ENCODE results near the gene TBX5.
"Not testable (repeated sequence)": the region's sequence is repeated elsewhere in the genome, so short reads cannot be mapped to it uniquely, and the experiment has no call there.

Gene TBX5

GRCh38 chr12:114368685-114369452 is 37.1 kb downstream of the TBX5 start:
- Mint-ChIP-seq H3K36me3 (ENCODE audit: low read depth) (no peaks in the 10 kb centered on the region), H3K4me3 (no peak overlapping the region), H3K27me3 (ENCODE audit: low read depth, poor library complexity) (peaks cover 85% of the 10 kb centered on the region), H3K4me1 (no peaks in the 10 kb centered on the region), H3K27ac (no peak overlapping the region), H3K9me3 (no peaks in the 10 kb centered on the region)
- no peak for TF ChIP-seq CTCF (IDR thresholded peaks at IDR 0.05)
- DNase-seq = no peak

GRCh38 chr12:114361992-114362391 is 44.0 kb downstream of the TBX5 start:
- TF ChIP-seq CTCF (IDR thresholded peaks at IDR 0.05) = no peak
- H3K36me3 Mint-ChIP-seq (ENCODE audit: low read depth) = no peaks in the 10 kb centered on the region

GRCh38 chr12:114361545-114361944 is 44.4 kb downstream of the TBX5 start:
- Mint-ChIP-seq H3K27ac (no peak overlapping the region), H3K4me1 (no peaks in the 10 kb centered on the region), H3K9me3 (no peaks in the 10 kb centered on the region), H3K4me3 (no peak overlapping the region), H3K27me3 (ENCODE audit: low read depth, poor library complexity) (peaks cover 78% of the 10 kb centered on the region), H3K36me3 (ENCODE audit: low read depth) (no peaks in the 10 kb centered on the region)
- no peak for TF ChIP-seq CTCF (IDR thresholded peaks at IDR 0.05)
- no peak for DNase-seq

More at GRCh38 chr12:114361992-114362391, 44.0 kb downstream of the TBX5 start:
- no peak overlapping the region for H3K27ac Mint-ChIP-seq
- H3K27me3 Mint-ChIP-seq (ENCODE audit: low read depth, poor library complexity) = peaks cover 76% of the 10 kb centered on the region
- no peaks in the 10 kb centered on the region for H3K9me3 Mint-ChIP-seq
- H3K4me3 Mint-ChIP-seq = no peak overlapping the region
- H3K4me1 Mint-ChIP-seq = no peaks in the 10 kb centered on the region
- no peak for DNase-seq

GRCh38 chr12:114360485-114360884 is 45.5 kb downstream of the TBX5 start:
- Mint-ChIP-seq H3K27ac (no peak overlapping the region), H3K4me1 (no peaks in the 10 kb centered on the region), H3K27me3 (ENCODE audit: low read depth, poor library complexity) (peaks cover 79% of the 10 kb centered on the region), H3K36me3 (ENCODE audit: low read depth) (no peaks in the 10 kb centered on the region), H3K4me3 (no peak overlapping the region), H3K9me3 (no peaks in the 10 kb centered on the region)
- no peak for DNase-seq
- no peak for TF ChIP-seq CTCF (IDR thresholded peaks at IDR 0.05)

- peak; percentile 16 for DNase-seq
- Mint-ChIP-seq H3K9me3 (no peaks in the 10 kb centered on the region), H3K36me3 (ENCODE audit: low read depth) (no peaks in the 10 kb centered on the region), H3K4me3 (no peak overlapping the region), H3K4me1 (no peaks in the 10 kb centered on the region), H3K27me3 (ENCODE audit: low read depth, poor library complexity) (peaks cover 81% of the 10 kb centered on the region), H3K27ac (no peak overlapping the region)
- TF ChIP-seq CTCF (IDR thresholded peaks at IDR 0.05) = no peak
Observed at GRCh38 chr12:114355389-114356088, 50.4 kb downstream of the TBX5 start.

GRCh38 chr12:114349239-114349638 is 56.7 kb downstream of the TBX5 start:
- H3K27ac Mint-ChIP-seq; H3K36me3 Mint-ChIP-seq (ENCODE audit: low read depth); H3K9me3 Mint-ChIP-seq; H3K4me3 Mint-ChIP-seq; H3K4me1 Mint-ChIP-seq; DNase-seq: not testable (repeated sequence)
- peaks cover 76% of the 10 kb centered on the region for H3K27me3 Mint-ChIP-seq (ENCODE audit: low read depth, poor library complexity)
